ENCODE results near the gene LYZL6.

DNA sequence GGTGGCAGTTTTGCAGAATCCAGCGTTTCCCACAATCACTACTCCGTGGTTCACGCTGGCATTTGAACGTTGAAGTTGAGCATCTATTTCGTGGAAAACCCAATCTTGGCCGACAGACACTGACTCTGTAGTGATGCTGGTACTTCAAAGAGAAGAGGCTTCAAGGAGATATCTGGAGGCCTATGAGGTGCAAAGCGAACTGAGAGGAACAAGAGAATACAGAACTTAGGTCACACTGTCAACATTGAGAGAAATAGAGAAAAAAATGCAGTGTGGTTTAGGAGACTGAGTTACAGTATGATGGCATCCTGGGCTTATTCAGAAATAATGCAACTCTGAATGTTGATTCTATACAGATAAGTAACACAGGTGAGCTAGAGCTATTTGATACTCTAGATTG lies 21.8 kb upstream of the LYZL6 start:
- TF ChIP-seq EZH2 (IDR thresholded peaks at IDR 0.05; ENCODE audit: borderline replicate concordance, low read length), result no peak
- TF ChIP-seq, protein P1, sequence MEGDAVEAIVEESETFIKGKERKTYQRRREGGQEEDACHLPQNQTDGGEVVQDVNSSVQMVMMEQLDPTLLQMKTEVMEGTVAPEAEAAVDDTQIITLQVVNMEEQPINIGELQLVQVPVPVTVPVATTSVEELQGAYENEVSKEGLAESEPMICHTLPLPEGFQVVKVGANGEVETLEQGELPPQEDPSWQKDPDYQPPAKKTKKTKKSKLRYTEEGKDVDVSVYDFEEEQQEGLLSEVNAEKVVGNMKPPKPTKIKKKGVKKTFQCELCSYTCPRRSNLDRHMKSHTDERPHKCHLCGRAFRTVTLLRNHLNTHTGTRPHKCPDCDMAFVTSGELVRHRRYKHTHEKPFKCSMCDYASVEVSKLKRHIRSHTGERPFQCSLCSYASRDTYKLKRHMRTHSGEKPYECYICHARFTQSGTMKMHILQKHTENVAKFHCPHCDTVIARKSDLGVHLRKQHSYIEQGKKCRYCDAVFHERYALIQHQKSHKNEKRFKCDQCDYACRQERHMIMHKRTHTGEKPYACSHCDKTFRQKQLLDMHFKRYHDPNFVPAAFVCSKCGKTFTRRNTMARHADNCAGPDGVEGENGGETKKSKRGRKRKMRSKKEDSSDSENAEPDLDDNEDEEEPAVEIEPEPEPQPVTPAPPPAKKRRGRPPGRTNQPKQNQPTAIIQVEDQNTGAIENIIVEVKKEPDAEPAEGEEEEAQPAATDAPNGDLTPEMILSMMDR (IDR thresholded peaks at IDR 0.05; ENCODE audit: low read length), result no peak

Data from OCI-LY1 (cell line).